C4-2B (cell line): ENCODE data around the gene RIMS3.

Source experiments
- ZFX ChIP-seq: fragments of 450-650 bp; IDR thresholded peaks from 2 replicates; pipeline ENCODE4 v1.6.1; 2017
- TF ChIP-seq, protein P1 (sequence below): fragments of 450-650 bp; conservative IDR thresholded peaks from 2 replicates; pipeline ENCODE4 v1.5.1; 2017; ENCODE audit warnings: mild to moderate bottlenecking

DNA sequence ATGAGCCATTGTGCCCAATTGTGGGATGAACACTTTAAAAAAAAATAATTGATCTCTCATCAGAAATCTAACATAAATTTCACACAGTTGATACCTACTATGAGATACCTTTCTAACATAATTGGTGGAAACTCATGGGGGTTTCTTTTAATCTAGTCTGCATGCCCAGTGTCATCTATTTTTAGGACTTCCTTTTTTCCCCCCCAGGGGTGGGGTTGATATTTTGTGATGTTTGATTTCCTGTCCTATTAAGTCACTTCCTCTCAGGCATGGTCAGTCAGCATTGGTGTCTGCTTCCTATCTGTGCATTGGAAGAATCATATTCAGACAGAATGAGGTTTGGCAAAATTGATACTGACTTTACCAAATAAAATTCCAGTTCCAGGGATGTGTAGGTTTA lies 47.5 kb upstream of the RIMS3 start:
- TF ChIP-seq, protein P1, sequence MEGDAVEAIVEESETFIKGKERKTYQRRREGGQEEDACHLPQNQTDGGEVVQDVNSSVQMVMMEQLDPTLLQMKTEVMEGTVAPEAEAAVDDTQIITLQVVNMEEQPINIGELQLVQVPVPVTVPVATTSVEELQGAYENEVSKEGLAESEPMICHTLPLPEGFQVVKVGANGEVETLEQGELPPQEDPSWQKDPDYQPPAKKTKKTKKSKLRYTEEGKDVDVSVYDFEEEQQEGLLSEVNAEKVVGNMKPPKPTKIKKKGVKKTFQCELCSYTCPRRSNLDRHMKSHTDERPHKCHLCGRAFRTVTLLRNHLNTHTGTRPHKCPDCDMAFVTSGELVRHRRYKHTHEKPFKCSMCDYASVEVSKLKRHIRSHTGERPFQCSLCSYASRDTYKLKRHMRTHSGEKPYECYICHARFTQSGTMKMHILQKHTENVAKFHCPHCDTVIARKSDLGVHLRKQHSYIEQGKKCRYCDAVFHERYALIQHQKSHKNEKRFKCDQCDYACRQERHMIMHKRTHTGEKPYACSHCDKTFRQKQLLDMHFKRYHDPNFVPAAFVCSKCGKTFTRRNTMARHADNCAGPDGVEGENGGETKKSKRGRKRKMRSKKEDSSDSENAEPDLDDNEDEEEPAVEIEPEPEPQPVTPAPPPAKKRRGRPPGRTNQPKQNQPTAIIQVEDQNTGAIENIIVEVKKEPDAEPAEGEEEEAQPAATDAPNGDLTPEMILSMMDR: no peak
- no peak for TF ChIP-seq ZFX
